ENCODE measurements around the gene POLR1G. TPM values are rescaled to one million over a fixed set of nuclear protein-coding genes. Genes with fewer than 3 reads are reported as not detected.
"Not testable (repeated sequence)": the region's sequence is repeated elsewhere in the genome, so short reads cannot be mapped to it uniquely, and the experiment has no call there.

POLR1G gene
- total RNA-seq, 1 donor from 2014 or later, result 2.7 TPM

- no peak for DNase-seq
Observed at GRCh38 chr19:45395821-45396617, 10.4 kb upstream of the POLR1G start.

- peak; percentile 26 for DNase-seq
Observed at GRCh38 chr19:45400192-45400591, 6.3 kb upstream of the POLR1G start.

- DNase-seq, result no peak
Observed at GRCh38 chr19:45401815-45402214, 4.6 kb upstream of the POLR1G start.

GRCh38 chr19:45402298-45403061, 4.0 kb upstream of the POLR1G start:
- no peak for DNase-seq

GRCh38 chr19:45403272-45403671, 3.2 kb upstream of the POLR1G start:
- DNase-seq, result no peak

GRCh38 chr19:45403781-45404556, 2.5 kb upstream of the POLR1G start:
- no peak for DNase-seq

GRCh38 chr19:45404557-45405434, 1.6 kb upstream of the POLR1G start, which contains the start of gene PPP1R13L:
PPP1R13L (minus strand) TSS chr19:45405069; CDS start chr19:45398318, 6,751 bp downstream.
- peak; percentile 55 for DNase-seq

- peak; percentile 80 for DNase-seq
Observed at GRCh38 chr19:45405435-45406225, 814 bp upstream of the POLR1G start.

- DNase-seq, result no peak
Observed at GRCh38 chr19:45407091-45407375, 589 bp downstream of the POLR1G start.

GRCh38 chr19:45407585-45407984, 1.1 kb downstream of the POLR1G start:
- not testable (repeated sequence) for DNase-seq

- DNase-seq, result no peak
Observed at GRCh38 chr19:45408121-45408520, 1.7 kb downstream of the POLR1G start.

- DNase-seq, result no peak
Observed at GRCh38 chr19:45408830-45409556, 2.5 kb downstream of the POLR1G start.

- DNase-seq, result no peak
Observed at GRCh38 chr19:45409557-45409920, 3.1 kb downstream of the POLR1G start.

GRCh38 chr19:45410330-45410729, 3.9 kb downstream of the POLR1G start:
- not testable (repeated sequence) for DNase-seq

GRCh38 chr19:45413497-45413896, 7.1 kb downstream of the POLR1G start:
- DNase-seq, result no peak

- no peak for DNase-seq
Observed at GRCh38 chr19:45414468-45414867, 8.0 kb downstream of the POLR1G start.

GRCh38 chr19:45417151-45417550, 10.7 kb downstream of the POLR1G start:
- DNase-seq, result no peak

- DNase-seq, result no peak
Observed at GRCh38 chr19:45418802-45419201, 12.4 kb downstream of the POLR1G start.

- no peak for DNase-seq
Observed at GRCh38 chr19:45419396-45419795, 13.0 kb downstream of the POLR1G start.

GRCh38 chr19:45419895-45420294, 13.5 kb downstream of the POLR1G start:
- DNase-seq, result no peak
